HG03095 (cell line): ENCODE results near the gene NEGR1.

Source experiments
- ATAC-seq: cut with Tn5 transposase; IDR thresholded peaks from one replicate; pipeline ENCODE4 v1.9.1; 2021; ENCODE audit warnings: moderate library complexity; ENCODE audit not compliant: unreplicated experiment

The NEGR1 gene

DNA sequence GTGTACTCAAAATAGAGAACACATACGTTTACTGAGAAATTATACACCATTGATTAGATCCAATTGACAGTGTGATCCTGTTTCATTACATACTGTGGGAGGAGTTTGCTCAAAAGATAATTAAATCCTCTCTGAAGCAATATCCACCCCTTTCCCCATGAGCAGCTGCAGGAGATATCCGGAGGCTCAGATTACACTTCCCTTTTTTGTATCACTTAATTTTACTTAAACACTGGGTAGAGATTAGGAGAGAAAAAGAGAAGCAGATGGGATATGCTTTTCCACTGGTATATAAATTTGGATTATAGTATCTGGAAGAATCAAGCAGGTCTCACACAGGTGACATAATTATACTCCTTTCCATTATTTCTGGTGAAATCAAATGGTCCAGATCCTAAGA is 868.2 kb downstream of the NEGR1 start:
- no peak for ATAC-seq

DNA sequence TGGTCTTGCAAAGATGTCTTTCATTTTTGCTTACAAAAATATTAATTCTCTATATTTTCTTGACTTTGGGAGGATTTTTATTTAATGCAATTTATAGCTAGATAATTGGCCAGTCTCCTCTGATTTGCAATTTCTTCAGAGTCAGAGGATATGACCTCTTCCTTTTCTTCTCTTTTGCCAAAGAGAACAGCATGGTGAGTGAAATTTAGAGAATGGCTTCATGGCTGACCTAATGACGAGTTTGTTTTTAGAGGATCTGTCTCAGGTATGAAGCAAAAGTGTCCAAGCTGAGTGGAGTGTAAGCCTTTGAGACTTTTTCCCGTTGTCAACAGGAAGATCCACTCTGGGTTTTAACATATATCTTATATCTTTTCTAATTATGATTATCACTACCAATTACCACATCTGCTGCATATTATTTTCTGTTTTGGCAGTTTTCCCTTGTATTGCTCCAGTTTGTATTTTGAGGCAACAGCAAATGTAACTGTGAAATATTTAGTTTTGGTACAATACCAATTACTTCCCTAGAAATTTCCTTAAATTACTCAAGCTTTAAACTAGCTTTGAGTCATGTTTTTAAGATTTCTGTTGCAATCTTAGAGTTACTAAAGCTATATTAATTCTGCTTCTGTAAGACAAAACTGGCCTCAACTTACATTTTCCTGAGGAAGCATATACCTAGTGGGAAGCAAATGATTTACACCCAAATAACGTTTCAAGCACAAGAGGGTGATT is 868.7 kb downstream of the NEGR1 start:
- no peak for ATAC-seq

DNA sequence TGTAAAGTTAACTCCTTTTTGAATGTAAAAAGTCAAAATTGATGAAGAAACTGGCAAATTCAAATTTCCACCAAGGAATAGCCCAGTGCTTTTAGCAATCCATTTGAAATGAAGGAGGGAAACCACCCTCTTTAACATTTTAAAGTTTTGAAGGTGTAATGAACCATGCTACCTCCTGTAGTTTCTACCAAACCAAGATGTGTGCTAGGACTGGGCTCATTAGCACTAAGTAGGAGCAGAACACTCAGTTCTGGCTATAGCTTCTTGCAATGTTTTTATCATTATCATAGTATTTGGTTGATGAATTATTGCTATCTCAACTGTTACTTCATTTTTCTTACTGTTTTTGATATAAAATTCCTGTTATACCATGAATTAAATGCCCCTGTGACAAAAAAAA is 882.3 kb downstream of the NEGR1 start:
- ATAC-seq: no peak

DNA sequence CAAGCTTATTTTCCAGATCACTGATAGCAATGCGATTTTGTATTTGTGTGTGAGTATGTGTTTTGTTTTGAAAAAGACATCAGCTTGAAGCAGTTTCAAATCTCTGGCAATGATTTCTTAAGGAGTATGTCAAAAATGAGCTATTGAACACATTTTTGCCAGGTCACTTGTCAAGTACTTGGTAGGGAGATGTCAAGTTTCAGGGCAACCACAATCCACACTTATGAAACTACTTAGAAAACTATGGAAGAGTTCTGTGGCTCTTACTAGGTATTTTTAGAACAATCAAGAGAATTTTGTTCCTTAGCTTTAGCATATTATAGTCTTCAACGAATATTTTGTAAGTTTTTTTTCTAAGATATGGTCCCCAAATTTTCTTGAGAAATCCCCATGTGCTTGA is 882.7 kb downstream of the NEGR1 start:
- no peak for ATAC-seq

DNA sequence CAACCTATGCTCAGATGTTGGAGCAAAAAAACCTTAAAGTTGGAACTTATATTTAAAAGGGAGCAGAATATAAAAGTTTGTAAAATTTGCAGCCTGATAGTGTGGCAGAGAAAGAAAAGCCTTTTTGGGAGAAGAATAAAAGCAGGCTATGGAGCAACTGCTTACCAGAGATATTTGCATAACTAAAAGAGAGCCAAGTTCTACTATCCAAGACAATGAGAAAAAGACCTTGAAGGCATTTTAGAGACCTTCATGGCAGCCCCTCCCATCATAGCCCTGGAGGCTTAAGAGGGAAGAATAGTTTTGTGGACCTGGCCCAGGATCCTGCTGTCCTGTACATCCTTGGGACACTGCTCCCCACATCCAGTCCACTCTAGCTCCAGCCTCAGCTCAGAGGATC is 889.0 kb downstream of the NEGR1 start:
- ATAC-seq: no peak

DNA sequence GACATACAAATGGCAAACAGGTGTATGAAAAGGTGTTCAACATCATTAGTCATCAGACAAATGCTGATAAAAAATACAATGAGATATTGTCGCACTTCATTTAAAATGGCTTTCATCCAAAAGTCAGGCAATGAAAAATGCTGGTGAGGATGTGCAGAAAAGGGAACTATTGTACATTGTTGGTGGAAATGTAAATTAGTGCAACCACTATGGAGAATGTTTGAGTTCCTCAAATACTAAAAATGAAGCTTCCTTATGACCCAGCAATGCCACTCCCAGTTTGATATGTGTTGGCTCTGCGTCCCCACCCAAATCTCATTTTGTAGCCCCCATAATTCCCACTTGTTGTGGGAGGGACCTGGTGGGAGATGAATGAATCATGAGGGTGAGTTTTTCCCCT is 891.8 kb downstream of the NEGR1 start:
- ATAC-seq: no peak

DNA sequence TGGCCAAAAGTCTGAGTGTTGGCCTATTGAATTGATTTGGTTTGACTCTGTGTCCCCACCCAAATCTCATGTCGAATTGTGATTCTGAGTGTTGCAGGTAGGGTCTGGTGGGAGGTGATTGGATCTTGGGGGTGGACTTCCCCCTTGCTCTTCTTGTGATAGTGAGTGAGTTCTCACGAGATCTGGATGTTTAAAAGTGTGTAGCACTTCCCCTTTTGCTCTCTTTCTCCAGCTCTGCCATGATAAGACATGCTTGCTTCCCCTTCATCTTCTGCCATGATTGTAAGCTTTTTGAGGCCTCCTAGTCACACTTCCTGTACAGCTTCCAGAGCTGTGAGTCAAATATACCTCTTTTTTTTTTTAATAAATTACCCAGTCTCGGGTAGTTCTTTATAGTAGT is 904.5 kb downstream of the NEGR1 start:
- no peak for ATAC-seq

DNA sequence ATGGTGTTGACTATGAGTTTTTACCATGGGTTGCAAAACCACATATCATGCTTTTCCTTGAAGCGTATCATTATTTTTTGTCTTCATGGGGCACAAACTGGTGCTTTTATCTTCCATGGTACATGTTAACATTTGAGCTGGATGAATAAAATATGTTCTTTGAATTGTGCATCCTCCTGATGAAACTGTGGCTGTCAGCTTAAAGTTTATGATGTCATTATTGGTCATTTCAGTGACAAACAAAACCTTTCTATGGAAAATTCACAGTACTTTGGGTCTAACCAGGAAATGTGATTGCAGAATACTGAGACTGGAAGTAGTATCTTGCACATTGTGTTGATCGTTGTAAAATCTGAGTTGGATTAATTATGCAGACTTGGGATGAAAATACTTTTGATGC is 909.8 kb downstream of the NEGR1 start:
- no peak for ATAC-seq

DNA sequence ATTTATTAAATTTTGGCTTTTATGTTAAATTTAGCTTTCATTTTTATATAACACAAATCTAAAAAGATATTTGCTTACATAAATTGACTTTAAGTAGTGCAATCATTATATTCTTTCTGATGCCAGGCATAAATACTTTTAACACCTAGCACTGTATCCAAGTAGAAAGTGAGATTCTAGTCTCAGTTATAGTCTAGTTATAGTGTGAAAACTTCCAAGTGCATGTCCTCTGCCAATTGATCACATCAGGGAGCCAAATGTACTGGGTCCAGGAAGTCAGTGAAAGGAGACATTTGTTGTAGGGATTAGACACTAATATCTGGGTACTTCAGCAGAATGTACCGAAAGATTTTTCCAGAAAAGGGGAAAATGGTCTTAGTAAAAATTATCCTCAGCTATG is 910.8 kb downstream of the NEGR1 start:
- no peak for ATAC-seq

DNA sequence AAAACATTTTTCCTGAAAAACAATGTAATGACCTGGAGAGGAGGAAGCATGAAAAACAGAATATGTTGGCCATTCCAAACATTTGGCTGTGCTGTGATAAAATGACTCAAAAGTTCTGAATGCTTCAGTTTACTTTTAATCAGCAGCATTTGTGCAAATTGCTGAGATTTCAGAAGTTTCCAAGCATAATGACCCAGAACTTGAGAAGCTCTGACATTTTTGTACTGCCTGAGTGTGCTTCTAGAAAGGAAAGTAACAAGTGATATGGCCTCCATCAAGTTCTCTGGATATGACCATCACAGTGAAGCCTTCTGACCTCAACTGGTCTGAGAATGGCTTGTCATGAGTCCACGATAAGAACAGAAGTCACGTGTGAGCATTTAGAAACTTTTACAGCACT is 918.1 kb downstream of the NEGR1 start:
- ATAC-seq: no peak

DNA sequence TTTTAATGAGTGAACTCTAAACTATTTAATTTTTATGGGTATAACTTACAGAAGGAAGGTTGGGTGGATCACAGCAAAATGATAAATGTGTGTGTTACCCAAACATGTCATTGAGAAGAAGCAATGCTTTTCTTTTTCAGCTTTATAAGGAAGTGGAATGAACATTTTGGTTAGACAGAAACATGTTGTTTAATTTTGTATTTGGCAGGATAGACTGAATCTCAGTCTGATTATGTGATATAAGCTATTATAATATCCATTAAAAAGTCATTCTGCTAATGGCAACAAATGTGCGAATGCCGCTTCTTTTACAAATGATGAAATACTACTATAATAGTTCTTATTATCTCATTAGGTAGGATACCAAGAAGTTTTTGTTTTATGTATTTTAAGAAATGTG is 919.6 kb downstream of the NEGR1 start:
- no peak for ATAC-seq

DNA sequence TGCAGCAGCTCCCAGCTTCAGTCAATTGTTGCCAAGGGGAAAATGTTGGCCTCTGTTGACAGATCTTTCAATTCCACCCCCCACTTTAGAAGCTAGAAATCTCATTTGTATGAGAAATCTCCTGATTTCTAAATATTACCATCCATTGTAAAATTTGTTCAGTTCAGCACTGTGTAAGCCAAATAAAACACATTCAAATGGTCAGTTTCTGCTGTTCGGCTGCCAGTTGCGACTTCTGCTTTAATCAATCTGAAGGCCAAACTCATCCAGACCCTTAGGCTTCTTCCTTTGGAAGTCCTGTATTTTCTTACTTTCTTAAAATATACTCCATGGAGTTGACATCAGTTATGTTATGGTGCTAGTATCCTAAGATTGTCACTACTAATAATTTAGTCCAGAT is 920.3 kb downstream of the NEGR1 start:
- ATAC-seq: no peak

DNA sequence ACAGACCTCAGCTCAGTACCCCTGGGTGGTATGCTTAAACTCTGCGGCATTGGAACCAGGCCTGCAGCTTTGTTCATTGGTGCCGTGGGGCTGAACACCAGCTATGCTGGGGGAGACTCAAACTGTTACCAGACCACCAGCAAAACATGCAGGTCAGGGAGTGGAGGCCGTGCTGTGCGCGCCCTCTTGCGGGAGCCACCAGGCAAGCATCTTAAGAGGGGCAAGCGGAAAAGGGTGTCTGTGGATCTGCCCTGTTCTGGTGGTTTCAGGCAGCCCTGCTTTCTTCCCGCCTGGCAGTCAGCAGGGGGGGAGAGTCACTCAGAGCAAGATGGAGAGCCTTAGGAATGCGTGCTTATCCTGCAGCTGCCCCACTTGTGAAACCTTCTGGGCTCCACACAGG is 924.6 kb downstream of the NEGR1 start:
- ATAC-seq: no peak

DNA sequence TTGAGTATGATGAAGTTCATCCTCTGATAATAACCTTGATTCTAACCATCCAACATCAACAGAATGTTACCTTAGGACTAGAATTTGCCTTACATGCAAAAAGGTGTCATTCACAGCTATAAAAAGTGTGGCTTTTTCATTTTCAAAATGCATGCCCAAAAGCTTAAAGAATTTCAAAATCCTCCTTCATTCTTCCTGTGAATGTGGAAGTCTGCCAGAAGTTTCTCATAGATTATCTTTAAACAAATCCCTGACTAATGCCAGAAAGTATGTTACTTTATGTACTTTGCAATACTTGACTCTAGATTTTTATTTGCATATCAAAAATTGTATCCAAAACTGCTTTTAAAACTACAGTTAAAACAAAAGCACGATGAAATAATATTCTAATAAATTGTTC is 930.9 kb downstream of the NEGR1 start:
- no peak for ATAC-seq

DNA sequence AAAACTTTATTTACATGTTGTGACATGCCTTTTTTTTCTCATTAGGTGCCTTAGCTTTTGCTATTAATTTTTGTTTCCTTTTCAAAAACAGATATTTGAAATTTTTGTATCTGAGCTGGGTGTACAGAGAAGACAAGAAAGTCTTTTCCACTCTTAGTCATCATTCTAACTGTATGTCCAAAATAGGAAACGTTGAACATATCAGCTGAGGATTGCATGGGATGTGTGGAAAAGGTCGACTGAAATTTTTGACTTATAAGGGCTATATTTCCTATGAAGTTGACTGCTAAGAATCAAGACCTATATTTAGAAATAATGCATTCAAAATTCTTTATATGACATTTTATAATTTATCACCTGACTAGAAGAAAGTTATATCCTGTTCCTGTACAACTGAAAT is 931.5 kb downstream of the NEGR1 start:
- no peak for ATAC-seq

DNA sequence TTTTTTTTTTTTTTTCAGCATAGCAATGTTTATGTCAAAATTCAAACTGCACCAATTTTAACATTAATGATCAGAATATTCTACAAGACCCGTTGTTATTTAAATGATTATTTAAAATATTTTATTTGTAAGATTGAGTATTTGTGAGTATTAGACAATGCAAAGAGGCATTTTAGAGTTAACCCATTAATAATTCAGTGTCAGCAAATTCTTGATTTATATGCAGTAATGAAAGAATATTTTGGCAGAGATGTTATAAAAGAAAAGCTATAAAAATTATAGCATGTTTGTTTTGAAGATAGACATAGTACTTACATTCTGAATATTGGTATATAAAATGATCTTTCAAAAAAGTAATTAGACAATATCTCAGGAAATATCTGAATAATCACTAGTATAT is 932.0 kb downstream of the NEGR1 start:
- ATAC-seq: no peak
